ENCODE measurements around the gene MFSD6.
A peak's percentile ranks its signal among the peaks of the same experiment; 100 is the strongest.

The MFSD6 gene

GRCh38 chr2:190530248-190530900 lies 122.2 kb downstream of the MFSD6 start:
- DNase-seq (ENCODE audit: low read depth, low spot score): no peak

GRCh38 chr2:190532581-190532980 lies 124.4 kb downstream of the MFSD6 start:
- no peak for DNase-seq (ENCODE audit: low read depth, low spot score)

- DNase-seq (ENCODE audit: low read depth, low spot score): no peak
Measured at GRCh38 chr2:190533175-190533967, 125.2 kb downstream of the MFSD6 start.

GRCh38 chr2:190533968-190534309 lies 125.8 kb downstream of the MFSD6 start:
- no peak for DNase-seq (ENCODE audit: low read depth, low spot score)

GRCh38 chr2:190534310-190535120 lies 126.4 kb downstream of the MFSD6 start, which contains the start of gene NEMP2:
NEMP2 (minus strand) TSS chr2:190534722; CDS start chr2:190534655, 67 bp downstream.
- DNase-seq (ENCODE audit: low read depth, low spot score): peak; percentile 28

- DNase-seq (ENCODE audit: low read depth, low spot score): no peak
Measured at GRCh38 chr2:190535121-190535439, 126.9 kb downstream of the MFSD6 start.

GRCh38 chr2:190535586-190535985 lies 127.4 kb downstream of the MFSD6 start:
- DNase-seq (ENCODE audit: low read depth, low spot score): no peak

DNA sequence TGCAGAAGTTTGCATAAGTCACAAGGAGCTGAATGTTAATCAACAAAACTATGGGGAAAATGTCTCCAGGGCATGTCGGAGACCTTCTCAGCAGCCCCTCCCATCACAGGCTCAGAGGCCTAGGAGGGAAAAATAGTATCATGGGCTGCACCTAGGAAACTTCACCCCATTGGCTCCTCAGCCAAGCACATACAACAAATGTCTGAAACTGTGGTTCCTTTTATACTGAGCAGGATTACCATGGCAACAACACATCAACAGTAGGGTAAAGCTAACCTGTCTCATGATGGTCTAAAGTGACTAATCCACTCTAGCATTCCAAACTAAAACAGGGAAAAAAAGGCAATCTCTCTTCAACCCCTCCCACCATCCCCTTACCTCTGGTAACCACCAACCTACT lies 129.6 kb downstream of the MFSD6 start:
- no peak for DNase-seq (ENCODE audit: low read depth, low spot score)

DNA sequence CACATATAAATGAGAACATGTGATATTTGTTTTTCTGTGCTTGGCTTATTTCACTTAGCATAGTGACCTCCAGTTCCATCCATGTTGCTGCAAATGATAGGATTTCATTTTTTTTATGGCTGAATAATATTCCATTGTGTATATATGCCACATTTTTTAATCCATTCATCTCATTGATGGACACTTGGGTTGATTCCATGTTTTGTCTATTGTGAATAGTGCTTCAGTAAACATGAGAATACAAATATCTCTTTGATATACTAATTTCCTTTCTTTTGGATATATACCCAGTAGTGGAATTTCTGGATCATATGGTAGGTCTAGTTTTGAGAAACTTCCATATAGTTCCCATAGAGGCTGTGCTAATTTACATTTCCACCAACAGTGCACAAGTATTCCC lies 130.0 kb downstream of the MFSD6 start:
- no peak for DNase-seq (ENCODE audit: low read depth, low spot score)

DNA sequence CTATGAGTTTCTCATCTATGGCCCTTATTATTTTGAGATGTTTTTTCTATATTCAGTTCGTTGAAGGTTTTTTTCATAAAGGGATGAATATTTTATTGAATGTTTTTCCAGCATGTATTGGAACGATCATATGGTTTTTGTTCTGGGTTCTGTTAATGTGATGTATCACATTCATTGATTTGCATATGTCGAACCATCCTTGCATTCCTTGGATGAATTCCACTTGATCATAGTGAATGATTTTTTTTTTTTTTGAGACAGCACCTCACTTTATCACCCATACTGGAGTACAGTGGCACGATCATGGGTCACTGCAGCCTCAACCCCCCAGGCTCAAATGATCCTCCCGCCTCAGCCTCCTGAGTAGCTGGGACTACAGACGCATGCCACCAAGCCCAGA lies 131.9 kb downstream of the MFSD6 start:
- DNase-seq (ENCODE audit: low read depth, low spot score): no peak

GRCh38 chr2:190545093-190545492 lies 136.9 kb downstream of the MFSD6 start:
- DNase-seq (ENCODE audit: low read depth, low spot score): no peak

DNA sequence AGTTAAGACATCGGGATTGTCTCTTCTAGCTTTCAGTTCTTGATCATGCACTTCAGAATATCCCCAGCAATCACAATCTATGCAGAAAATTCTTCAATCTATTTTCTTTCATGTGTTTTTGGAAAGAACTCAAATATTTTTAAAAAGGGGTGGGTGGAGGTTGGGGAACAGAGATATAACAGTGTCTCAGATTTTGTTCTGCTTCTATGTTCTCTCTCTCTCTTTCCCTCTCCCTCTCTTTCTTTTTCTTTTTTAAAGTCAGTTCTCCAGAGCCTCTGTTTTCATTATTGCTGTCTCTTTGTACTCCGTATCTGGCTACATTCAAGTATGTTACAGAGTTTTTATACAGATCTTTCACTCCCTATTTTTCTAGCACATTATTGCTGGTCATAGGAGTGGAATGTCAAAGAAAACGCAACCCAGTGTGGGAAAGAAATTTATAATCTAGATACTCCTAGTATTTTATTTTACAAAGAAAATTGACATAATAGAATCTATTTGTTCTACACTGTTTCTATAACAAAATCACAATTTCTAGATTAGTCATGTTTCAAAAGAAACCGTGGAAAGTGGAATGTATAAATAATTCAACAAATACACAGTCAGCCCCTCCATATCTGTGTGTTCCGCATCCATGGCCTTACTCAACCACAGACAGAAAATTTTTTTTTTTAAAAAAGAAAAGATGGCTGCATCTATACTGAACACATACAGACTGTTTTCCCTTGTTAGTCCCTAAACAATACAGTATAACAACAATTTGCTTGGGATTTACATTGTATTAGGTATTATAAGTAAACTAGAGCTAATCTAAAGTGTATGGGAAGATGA lies 137.6 kb downstream of the MFSD6 start:
- no peak for DNase-seq (ENCODE audit: low read depth, low spot score)

- no peak for DNase-seq (ENCODE audit: low read depth, low spot score)
Measured at GRCh38 chr2:190546734-190547133, 138.6 kb downstream of the MFSD6 start.

DNA sequence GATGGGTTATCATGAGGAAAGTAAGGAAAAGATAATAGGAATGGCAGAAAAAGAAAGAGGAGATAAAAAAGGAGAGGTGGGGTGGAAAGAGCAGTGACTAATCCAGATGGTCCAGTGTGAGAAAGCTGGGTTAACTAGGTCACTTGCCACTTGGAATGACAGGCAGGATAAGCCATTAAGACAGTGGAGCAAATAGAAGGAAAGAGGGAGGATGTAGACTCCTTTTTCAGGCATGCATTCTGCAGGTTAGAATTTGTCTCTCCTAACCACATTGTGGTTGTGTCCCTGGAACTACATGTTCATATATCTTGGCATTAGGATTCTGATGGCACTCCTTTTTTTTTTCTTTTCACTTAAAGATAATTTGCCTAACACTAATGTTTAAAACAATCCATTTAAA lies 139.7 kb downstream of the MFSD6 start:
- DNase-seq (ENCODE audit: low read depth, low spot score): no peak

GRCh38 chr2:190550137-190550536 lies 142.0 kb downstream of the MFSD6 start:
- no peak for DNase-seq (ENCODE audit: low read depth, low spot score)
